SK-N-SH treated with all-trans-retinoic acid at 6 μM for 48 hours (cell line): ENCODE results near the gene ZNF500.

Source experiments
- ATAC-seq: fragments of 200-7000 bp; cut with Tn5 transposase; 3 replicates; pipeline ENCODE4 v1.9.1; 2020; ENCODE audit warnings: mild to moderate bottlenecking, moderate library complexity
- ARNTL ChIP-seq: fragments of 450-650 bp; formaldehyde crosslinking; IDR thresholded peaks from 2 replicates; pipeline ENCODE4 v1.5.0; 2020; ENCODE audit warnings: low read depth, mild to moderate bottlenecking, moderate library complexity, borderline replicate concordance
- BACH2 ChIP-seq: fragments of 250-450 bp; sonication (Bioruptor Pico); IDR thresholded peaks from 2 replicates; pipeline ENCODE4 v1.9.0; 2021; ENCODE audit warnings: mild to moderate bottlenecking, borderline replicate concordance
- ESRRG ChIP-seq: fragments of 250-450 bp; sonication (Bioruptor Pico); IDR thresholded peaks from 2 replicates; pipeline ENCODE4 v1.6.1; 2021; ENCODE audit warnings: mild to moderate bottlenecking
- GLIS3 ChIP-seq: fragments of 250-450 bp; sonication (Bioruptor Pico); IDR thresholded peaks from 2 replicates; pipeline ENCODE4 v1.5.0; 2020; ENCODE audit warnings: mild to moderate bottlenecking, moderate library complexity
- ISL1 ChIP-seq: fragments of 250-450 bp; sonication (Bioruptor Pico); IDR thresholded peaks from 2 replicates; pipeline ENCODE4 v2.1.2; 2022; ENCODE audit warnings: mild to moderate bottlenecking, moderate library complexity
- OSR1 ChIP-seq: fragments of 250-450 bp; sonication (Bioruptor Pico); IDR thresholded peaks from 2 replicates; pipeline ENCODE4 v1.8.0; 2022; ENCODE audit warnings: moderate library complexity, mild to moderate bottlenecking, inconsistent platforms
- PPARA ChIP-seq: fragments of 250-450 bp; sonication (Bioruptor Pico); IDR thresholded peaks from 2 replicates; pipeline ENCODE4 v1.5.0; 2020; ENCODE audit warnings: mild to moderate bottlenecking, borderline replicate concordance
- RARB ChIP-seq: fragments of 250-450 bp; sonication (Bioruptor Pico); IDR thresholded peaks from 2 replicates; pipeline ENCODE4 v1.8.0; 2021; ENCODE audit warnings: mild to moderate bottlenecking, moderate library complexity
- SNAI2 ChIP-seq: fragments of 250-450 bp; sonication (Bioruptor Pico); IDR thresholded peaks from 2 replicates; pipeline ENCODE4 v1.5.0; 2020; ENCODE audit warnings: mild to moderate bottlenecking, moderate library complexity
- TCF4 ChIP-seq: fragments of 250-450 bp; sonication (Bioruptor Pico); IDR thresholded peaks from 2 replicates; pipeline ENCODE4 v1.8.0; 2021; ENCODE audit warnings: mild to moderate bottlenecking, moderate library complexity, borderline replicate concordance
- TOX ChIP-seq: fragments of 250-450 bp; sonication (Bioruptor Pico); IDR thresholded peaks from 2 replicates; pipeline ENCODE4 v1.8.0; 2021; ENCODE audit warnings: mild to moderate bottlenecking, moderate library complexity, borderline replicate concordance
- ZC3H10 ChIP-seq: fragments of 250-450 bp; sonication (Bioruptor Pico); IDR thresholded peaks from 2 replicates; pipeline ENCODE4 v1.5.1; 2021; ENCODE audit warnings: mild to moderate bottlenecking, moderate library complexity
- ZFP3 ChIP-seq: fragments of 250-450 bp; sonication (Bioruptor Pico); IDR thresholded peaks from 2 replicates; pipeline ENCODE4 v1.5.0; 2020; ENCODE audit warnings: mild to moderate bottlenecking, moderate library complexity
- ZFP30 ChIP-seq: fragments of 450-650 bp; formaldehyde crosslinking; IDR thresholded peaks from 2 replicates; pipeline ENCODE4 v1.5.0; 2022; ENCODE audit warnings: mild to moderate bottlenecking, moderate library complexity
- ZNF565 ChIP-seq: fragments of 450-650 bp; formaldehyde crosslinking; conservative IDR thresholded peaks from 2 replicates; pipeline ENCODE4 v1.5.0; 2020; ENCODE audit warnings: low read depth, mild to moderate bottlenecking, moderate library complexity
- ZNF8 ChIP-seq: fragments of 450-650 bp; formaldehyde crosslinking; IDR thresholded peaks from 2 replicates; pipeline ENCODE4 v1.5.0; 2020; ENCODE audit warnings: mild to moderate bottlenecking, moderate library complexity
- TF ChIP-seq, protein P1 (sequence below): fragments of 250-450 bp; sonication (Bioruptor Pico); IDR thresholded peaks from 2 replicates; pipeline ENCODE4 v1.8.0; 2021; ENCODE audit warnings: low read depth, mild to moderate bottlenecking, moderate library complexity, borderline replicate concordance
- TF ChIP-seq, protein P2 (sequence below): fragments of 250-450 bp; sonication (Bioruptor Pico); IDR thresholded peaks from 2 replicates; pipeline ENCODE4 v1.8.0; 2020; ENCODE audit warnings: mild to moderate bottlenecking, moderate library complexity, borderline replicate concordance
- TF ChIP-seq, protein P3 (sequence below): fragments of 250-450 bp; sonication (Bioruptor Pico); IDR thresholded peaks from 2 replicates; pipeline ENCODE4 v1.5.1; 2020; ENCODE audit warnings: low read depth, mild to moderate bottlenecking, moderate library complexity
- TF ChIP-seq, protein P4 (sequence below): fragments of 250-450 bp; sonication (Bioruptor Pico); IDR thresholded peaks from 2 replicates; pipeline ENCODE4 v1.5.0; 2020; ENCODE audit warnings: mild to moderate bottlenecking, moderate library complexity
- TF ChIP-seq, protein P5 (sequence below): fragments of 250-450 bp; sonication (Bioruptor Pico); IDR thresholded peaks from 2 replicates; pipeline ENCODE4 v1.5.1; 2021; ENCODE audit warnings: mild to moderate bottlenecking, moderate library complexity

Gene ZNF500

DNA sequence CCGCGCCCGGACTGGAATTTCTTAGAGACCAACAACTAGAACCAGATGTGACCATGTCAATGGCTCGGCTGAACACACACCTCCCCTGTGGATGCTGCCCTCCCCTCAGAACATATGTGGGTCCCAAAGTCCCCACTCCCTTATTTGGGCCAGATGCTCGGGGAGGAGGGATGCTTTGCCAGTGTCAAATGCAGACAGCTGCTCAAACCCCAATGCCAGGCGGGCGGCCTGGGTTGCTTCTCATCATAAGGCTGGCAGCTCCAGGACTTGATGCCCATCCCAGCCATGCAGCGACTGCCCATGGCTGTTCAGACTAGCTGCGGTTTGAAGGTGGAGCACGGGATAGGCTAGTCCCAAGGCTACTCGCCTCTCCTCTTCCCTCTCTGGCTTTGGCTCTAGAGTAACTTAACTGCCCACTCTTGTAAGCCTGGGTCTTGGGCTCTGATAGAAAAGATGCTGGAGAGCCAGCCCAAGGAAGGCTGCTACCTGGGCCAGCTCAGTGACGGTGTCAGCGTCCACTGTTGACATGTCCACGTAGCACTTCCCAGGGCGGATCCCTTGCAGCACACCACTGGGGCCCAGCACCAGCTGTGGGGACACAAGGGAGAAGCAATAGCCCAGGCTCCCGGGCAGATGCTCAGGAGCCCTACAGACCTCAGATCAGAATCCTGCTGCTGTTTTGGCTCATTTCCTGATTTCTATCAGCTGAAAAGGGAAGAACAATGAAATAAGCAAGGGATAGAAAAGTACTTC lies 46.5 kb upstream of the ZNF500 start:
- ATAC-seq, result no peak
- TF ChIP-seq ZNF565 (CRISPR knock-in tag), result no peak
- TF ChIP-seq GLIS3, result no peak
- TF ChIP-seq, protein P1, sequence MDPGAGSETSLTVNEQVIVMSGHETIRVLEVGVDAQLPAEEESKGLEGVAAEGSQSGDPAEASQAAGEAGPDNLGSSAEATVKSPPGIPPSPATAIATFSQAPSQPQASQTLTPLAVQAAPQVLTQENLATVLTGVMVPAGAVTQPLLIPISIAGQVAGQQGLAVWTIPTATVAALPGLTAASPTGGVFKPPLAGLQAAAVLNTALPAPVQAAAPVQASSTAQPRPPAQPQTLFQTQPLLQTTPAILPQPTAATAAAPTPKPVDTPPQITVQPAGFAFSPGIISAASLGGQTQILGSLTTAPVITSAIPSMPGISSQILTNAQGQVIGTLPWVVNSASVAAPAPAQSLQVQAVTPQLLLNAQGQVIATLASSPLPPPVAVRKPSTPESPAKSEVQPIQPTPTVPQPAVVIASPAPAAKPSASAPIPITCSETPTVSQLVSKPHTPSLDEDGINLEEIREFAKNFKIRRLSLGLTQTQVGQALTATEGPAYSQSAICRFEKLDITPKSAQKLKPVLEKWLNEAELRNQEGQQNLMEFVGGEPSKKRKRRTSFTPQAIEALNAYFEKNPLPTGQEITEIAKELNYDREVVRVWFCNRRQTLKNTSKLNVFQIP, result no peak
- TF ChIP-seq, protein P2, sequence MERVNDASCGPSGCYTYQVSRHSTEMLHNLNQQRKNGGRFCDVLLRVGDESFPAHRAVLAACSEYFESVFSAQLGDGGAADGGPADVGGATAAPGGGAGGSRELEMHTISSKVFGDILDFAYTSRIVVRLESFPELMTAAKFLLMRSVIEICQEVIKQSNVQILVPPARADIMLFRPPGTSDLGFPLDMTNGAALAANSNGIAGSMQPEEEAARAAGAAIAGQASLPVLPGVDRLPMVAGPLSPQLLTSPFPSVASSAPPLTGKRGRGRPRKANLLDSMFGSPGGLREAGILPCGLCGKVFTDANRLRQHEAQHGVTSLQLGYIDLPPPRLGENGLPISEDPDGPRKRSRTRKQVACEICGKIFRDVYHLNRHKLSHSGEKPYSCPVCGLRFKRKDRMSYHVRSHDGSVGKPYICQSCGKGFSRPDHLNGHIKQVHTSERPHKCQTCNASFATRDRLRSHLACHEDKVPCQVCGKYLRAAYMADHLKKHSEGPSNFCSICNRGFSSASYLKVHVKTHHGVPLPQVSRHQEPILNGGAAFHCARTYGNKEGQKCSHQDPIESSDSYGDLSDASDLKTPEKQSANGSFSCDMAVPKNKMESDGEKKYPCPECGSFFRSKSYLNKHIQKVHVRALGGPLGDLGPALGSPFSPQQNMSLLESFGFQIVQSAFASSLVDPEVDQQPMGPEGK (CRISPR knock-in tag), result no peak
- TF ChIP-seq SNAI2 (CRISPR knock-in tag), result no peak
- TF ChIP-seq RARB (CRISPR knock-in tag), result no peak
- no peak for TF ChIP-seq PPARA (CRISPR knock-in tag)
- no peak for TF ChIP-seq ZFP30 (CRISPR knock-in tag)
- TF ChIP-seq OSR1 (CRISPR knock-in tag), result no peak
- no peak for TF ChIP-seq ZFP3
- TF ChIP-seq, protein P3, sequence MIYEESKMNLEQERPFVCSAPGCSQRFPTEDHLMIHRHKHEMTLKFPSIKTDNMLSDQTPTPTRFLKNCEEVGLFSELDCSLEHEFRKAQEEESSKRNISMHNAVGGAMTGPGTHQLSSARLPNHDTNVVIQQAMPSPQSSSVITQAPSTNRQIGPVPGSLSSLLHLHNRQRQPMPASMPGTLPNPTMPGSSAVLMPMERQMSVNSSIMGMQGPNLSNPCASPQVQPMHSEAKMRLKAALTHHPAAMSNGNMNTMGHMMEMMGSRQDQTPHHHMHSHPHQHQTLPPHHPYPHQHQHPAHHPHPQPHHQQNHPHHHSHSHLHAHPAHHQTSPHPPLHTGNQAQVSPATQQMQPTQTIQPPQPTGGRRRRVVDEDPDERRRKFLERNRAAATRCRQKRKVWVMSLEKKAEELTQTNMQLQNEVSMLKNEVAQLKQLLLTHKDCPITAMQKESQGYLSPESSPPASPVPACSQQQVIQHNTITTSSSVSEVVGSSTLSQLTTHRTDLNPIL, result no peak
- no peak for TF ChIP-seq ISL1
- TF ChIP-seq TOX (CRISPR knock-in tag), result no peak
- TF ChIP-seq, protein P4, sequence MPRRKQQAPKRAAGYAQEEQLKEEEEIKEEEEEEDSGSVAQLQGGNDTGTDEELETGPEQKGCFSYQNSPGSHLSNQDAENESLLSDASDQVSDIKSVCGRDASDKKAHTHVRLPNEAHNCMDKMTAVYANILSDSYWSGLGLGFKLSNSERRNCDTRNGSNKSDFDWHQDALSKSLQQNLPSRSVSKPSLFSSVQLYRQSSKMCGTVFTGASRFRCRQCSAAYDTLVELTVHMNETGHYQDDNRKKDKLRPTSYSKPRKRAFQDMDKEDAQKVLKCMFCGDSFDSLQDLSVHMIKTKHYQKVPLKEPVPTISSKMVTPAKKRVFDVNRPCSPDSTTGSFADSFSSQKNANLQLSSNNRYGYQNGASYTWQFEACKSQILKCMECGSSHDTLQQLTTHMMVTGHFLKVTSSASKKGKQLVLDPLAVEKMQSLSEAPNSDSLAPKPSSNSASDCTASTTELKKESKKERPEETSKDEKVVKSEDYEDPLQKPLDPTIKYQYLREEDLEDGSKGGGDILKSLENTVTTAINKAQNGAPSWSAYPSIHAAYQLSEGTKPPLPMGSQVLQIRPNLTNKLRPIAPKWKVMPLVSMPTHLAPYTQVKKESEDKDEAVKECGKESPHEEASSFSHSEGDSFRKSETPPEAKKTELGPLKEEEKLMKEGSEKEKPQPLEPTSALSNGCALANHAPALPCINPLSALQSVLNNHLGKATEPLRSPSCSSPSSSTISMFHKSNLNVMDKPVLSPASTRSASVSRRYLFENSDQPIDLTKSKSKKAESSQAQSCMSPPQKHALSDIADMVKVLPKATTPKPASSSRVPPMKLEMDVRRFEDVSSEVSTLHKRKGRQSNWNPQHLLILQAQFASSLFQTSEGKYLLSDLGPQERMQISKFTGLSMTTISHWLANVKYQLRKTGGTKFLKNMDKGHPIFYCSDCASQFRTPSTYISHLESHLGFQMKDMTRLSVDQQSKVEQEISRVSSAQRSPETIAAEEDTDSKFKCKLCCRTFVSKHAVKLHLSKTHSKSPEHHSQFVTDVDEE, result no peak

DNA sequence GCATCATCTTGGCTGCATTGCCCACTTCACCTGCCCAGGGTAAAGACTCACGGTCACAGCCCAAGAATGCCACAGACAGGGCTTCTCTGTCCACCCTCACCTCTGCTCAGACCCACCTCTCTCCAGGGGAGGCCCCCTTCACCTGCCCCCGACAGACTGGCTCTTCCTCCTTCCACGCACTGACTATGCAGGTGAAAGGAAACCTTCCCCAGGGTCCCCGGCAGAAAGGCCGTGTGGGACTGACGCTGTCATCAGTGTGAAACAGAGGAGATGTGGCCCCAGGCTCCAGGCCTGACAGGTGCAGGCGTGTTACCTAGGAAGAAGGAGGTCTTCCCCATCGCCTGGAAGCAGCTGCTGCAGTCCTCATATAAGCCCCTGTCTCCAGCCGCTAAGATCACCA lies 44.8 kb upstream of the ZNF500 start:
- TF ChIP-seq RARB (CRISPR knock-in tag) (no peak), SNAI2 (CRISPR knock-in tag) (no peak), OSR1 (CRISPR knock-in tag) (no peak)
- TF ChIP-seq, protein P1, result no peak
- no peak; the same call in 2 of the 3 replicates for ATAC-seq

DNA sequence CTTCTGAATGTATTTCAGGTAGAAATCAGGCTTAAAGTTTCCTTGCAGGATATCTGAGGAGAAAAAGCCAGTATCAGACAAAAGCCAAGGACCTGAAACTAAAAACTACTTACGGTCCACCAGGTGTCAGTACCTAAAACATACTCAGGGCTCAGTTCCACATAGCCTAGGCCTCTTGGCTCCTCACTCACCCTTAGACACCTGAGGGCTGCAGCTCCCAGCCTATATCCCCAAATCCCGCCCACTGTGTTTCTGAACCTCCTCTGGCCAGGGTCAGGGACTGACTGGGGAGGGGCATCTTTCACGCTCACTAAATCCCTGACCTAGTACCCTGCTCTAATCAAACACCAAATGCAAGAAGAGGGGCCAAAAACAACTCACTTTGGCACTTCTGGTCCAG lies 44.3 kb upstream of the ZNF500 start:
- TF ChIP-seq, protein P5, sequence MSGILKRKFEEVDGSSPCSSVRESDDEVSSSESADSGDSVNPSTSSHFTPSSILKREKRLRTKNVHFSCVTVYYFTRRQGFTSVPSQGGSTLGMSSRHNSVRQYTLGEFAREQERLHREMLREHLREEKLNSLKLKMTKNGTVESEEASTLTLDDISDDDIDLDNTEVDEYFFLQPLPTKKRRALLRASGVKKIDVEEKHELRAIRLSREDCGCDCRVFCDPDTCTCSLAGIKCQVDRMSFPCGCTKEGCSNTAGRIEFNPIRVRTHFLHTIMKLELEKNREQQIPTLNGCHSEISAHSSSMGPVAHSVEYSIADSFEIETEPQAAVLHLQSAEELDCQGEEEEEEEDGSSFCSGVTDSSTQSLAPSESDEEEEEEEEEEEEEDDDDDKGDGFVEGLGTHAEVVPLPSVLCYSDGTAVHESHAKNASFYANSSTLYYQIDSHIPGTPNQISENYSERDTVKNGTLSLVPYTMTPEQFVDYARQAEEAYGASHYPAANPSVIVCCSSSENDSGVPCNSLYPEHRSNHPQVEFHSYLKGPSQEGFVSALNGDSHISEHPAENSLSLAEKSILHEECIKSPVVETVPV, result no peak
- TF ChIP-seq BACH2 (no peak), TCF4 (CRISPR knock-in tag) (no peak), ZC3H10 (CRISPR knock-in tag) (no peak), ISL1 (no peak), ZNF8 (CRISPR knock-in tag) (no peak), ZNF565 (CRISPR knock-in tag) (no peak), ARNTL (CRISPR knock-in tag) (no peak), OSR1 (CRISPR knock-in tag) (no peak), ZFP30 (CRISPR knock-in tag) (no peak), ESRRG (CRISPR knock-in tag) (no peak)
- TF ChIP-seq, protein P2 (CRISPR knock-in tag), result no peak
- TF ChIP-seq, protein P1, result no peak
- ATAC-seq, result no peak
